ENCODE data around the gene SHISAL2A. TPM values are rescaled to one million over a fixed set of nuclear protein-coding genes. Genes with fewer than 3 reads are reported as not detected.

The SHISAL2A gene
- polyA plus RNA-seq, 1 donor (not counting 4 experiments of a cell fraction or from before 2014, with no cell fraction given), result 0.04 TPM

DNA sequence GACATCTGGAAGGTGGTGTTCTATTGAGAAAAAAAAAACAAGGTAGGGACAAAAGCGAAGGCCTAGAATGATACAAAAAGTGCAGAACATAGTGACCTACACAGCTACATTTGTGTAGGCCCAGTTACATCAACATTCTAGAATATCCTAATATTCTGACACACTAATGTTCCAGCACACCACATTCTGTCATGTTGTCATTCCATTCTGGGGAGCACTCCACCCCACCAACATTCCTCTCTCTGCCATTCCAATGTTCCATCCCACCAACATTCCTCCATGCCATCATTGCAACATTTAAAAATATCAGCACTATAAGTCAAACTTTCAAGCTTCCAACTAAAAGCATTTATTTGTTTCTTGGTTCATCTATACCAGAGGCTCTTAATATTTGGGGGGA is 36.7 kb downstream of the SHISAL2A start:
- Histone ChIP-seq H3K9me1 (ENCODE audit: control insufficient read depth, extremely low read depth, insufficient read depth, low read length) (no peaks in the 10 kb centered on the region), H3K4me2 (ENCODE audit: control insufficient read depth, extremely low read depth, insufficient read depth, low read depth, low read length) (no peak overlapping the region), H3K4me1 (ENCODE audit: control insufficient read depth, extremely low read depth, insufficient read depth, low read length) (peaks cover 55% of the 10 kb centered on the region), H3K27me3 (ENCODE audit: control insufficient read depth, extremely low read depth, insufficient read depth, low read length) (no peaks in the 10 kb centered on the region), H3K4me3 (ENCODE audit: control insufficient read depth in 2 of 3, extremely low read depth in 1 of 3, insufficient read depth in 2 of 3, low read depth in 1 of 3, low read length in 3 of 3) (no peak overlapping the region), H3K9ac (ENCODE audit: control insufficient read depth, extremely low read depth, insufficient read depth, low read length) (no peak overlapping the region), H3K79me2 (ENCODE audit: control insufficient read depth, insufficient read depth, low read length) (no peaks in the 10 kb centered on the region), H3K27ac (ENCODE audit: control insufficient read depth, insufficient read depth, low read length) (no peak overlapping the region), H2AFZ (ENCODE audit: control insufficient read depth, low read length) (no peak overlapping the region), H3K36me3 (ENCODE audit: control insufficient read depth in 2 of 2, extremely low read depth in 1 of 2, insufficient read depth in 2 of 2, low read length in 2 of 2) (no peaks in the 10 kb centered on the region), H4K20me1 (ENCODE audit: control insufficient read depth, extremely low read depth, insufficient read depth, low read length) (no peaks in the 10 kb centered on the region), H3K9me3 (ENCODE audit: control insufficient read depth, low read depth, low read length) (no peaks in the 10 kb centered on the region)
- dilution Hi-C loops (cut with MboI; ENCODE audit: extremely low pct_ligation_motif_present, low sequenced_read_pairs), result no loop called here
- no peak for FAIRE-seq
- DNase-seq (ENCODE audit: low read depth, low spot score), result no peak
- TF ChIP-seq, protein P1, sequence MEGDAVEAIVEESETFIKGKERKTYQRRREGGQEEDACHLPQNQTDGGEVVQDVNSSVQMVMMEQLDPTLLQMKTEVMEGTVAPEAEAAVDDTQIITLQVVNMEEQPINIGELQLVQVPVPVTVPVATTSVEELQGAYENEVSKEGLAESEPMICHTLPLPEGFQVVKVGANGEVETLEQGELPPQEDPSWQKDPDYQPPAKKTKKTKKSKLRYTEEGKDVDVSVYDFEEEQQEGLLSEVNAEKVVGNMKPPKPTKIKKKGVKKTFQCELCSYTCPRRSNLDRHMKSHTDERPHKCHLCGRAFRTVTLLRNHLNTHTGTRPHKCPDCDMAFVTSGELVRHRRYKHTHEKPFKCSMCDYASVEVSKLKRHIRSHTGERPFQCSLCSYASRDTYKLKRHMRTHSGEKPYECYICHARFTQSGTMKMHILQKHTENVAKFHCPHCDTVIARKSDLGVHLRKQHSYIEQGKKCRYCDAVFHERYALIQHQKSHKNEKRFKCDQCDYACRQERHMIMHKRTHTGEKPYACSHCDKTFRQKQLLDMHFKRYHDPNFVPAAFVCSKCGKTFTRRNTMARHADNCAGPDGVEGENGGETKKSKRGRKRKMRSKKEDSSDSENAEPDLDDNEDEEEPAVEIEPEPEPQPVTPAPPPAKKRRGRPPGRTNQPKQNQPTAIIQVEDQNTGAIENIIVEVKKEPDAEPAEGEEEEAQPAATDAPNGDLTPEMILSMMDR (optimal IDR thresholded peaks at IDR 0.05 in 1 of 3, IDR thresholded peaks at IDR 0.05 in 1 of 3, conservative IDR thresholded peaks at IDR 0.05 in 1 of 3; ENCODE audit: extremely low read depth in 1 of 3, insufficient read depth in 2 of 3, low read length in 3 of 3), result no peak

DNA sequence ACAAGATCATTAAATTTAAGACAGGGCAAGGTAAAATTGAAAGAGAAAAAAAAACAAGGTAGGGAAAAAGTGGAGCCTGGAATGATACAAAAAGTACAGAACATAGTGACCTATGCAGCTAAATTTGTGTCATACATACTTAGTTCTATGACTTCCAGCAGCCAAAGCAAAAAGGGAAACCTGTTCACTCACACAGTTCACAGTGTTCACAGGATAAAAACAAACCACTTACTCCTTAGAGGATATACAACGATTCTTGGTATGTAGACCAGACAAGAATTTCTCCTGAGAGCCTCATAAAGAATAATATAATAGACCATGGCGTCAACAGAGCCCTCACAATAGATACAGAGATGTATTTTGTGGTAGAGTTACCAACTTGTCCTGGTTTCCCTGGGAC is 37.6 kb downstream of the SHISAL2A start:
- H3K9me3 ChIP-seq (ENCODE audit: control insufficient read depth, low read depth, low read length), result no peaks in the 10 kb centered on the region
- no peak overlapping the region for H2AFZ ChIP-seq (ENCODE audit: control insufficient read depth, low read length)
- DNase-seq (ENCODE audit: low read depth, low spot score) (no peak), FAIRE-seq (no peak)
- no peak overlapping the region for H3K9ac ChIP-seq (ENCODE audit: control insufficient read depth, extremely low read depth, insufficient read depth, low read length)
- no peaks in the 10 kb centered on the region for H3K9me1 ChIP-seq (ENCODE audit: control insufficient read depth, extremely low read depth, insufficient read depth, low read length)
- TF ChIP-seq, protein P1 (optimal IDR thresholded peaks at IDR 0.05 in 1 of 3, IDR thresholded peaks at IDR 0.05 in 1 of 3, conservative IDR thresholded peaks at IDR 0.05 in 1 of 3; ENCODE audit: extremely low read depth in 1 of 3, insufficient read depth in 2 of 3, low read length in 3 of 3), result no peak
- TF ChIP-seq EZH2 (IDR thresholded peaks at IDR 0.05; ENCODE audit: low read length), result no peak
- H3K4me3 ChIP-seq (ENCODE audit: control insufficient read depth in 2 of 3, extremely low read depth in 1 of 3, insufficient read depth in 2 of 3, low read depth in 1 of 3, low read length in 3 of 3), result no peak overlapping the region
- no peaks in the 10 kb centered on the region for H3K79me2 ChIP-seq (ENCODE audit: control insufficient read depth, insufficient read depth, low read length)
- H3K27me3 ChIP-seq (ENCODE audit: control insufficient read depth, extremely low read depth, insufficient read depth, low read length), result no peaks in the 10 kb centered on the region
- H3K36me3 ChIP-seq (ENCODE audit: control insufficient read depth in 2 of 2, extremely low read depth in 1 of 2, insufficient read depth in 2 of 2, low read length in 2 of 2), result no peaks in the 10 kb centered on the region
- H3K4me2 ChIP-seq (ENCODE audit: control insufficient read depth, extremely low read depth, insufficient read depth, low read depth, low read length), result no peak overlapping the region
- H3K4me1 ChIP-seq (ENCODE audit: control insufficient read depth, extremely low read depth, insufficient read depth, low read length), result peaks cover 52% of the 10 kb centered on the region
- dilution Hi-C loops (cut with MboI; ENCODE audit: extremely low pct_ligation_motif_present, low sequenced_read_pairs), result no loop called here
- H3K27ac ChIP-seq (ENCODE audit: control insufficient read depth, insufficient read depth, low read length), result no peak overlapping the region
- no peaks in the 10 kb centered on the region for H4K20me1 ChIP-seq (ENCODE audit: control insufficient read depth, extremely low read depth, insufficient read depth, low read length)
